Chondrocyte (in vitro differentiated cells): ENCODE data around the gene PTPRK. TPM values are rescaled to one million over a fixed set of nuclear protein-coding genes. Genes with fewer than 3 reads are reported as not detected.
A peak's percentile ranks its signal among the peaks of the same experiment; 100 is the strongest.

ENCODE experiments used
- DNase-seq: peaks from one replicate; pipeline ENCODE4 v3.0.0; 2021; ENCODE audit warnings: mixed read lengths, low spot score
- H3K27ac Mint-ChIP-seq: one replicate; pipeline ENCODE4 v1.8.0; 2021; ENCODE audit warnings: mild to moderate bottlenecking, moderate library complexity, mixed read lengths; ENCODE audit not compliant: unreplicated experiment
- H3K27me3 Mint-ChIP-seq: 2 replicates; pipeline ENCODE4 v1.8.0; 2021; ENCODE audit warnings: low read depth, mixed read lengths
- H3K36me3 Mint-ChIP-seq: 2 replicates; pipeline ENCODE4 v1.8.0; 2021; ENCODE audit warnings: low read depth, mixed read lengths
- H3K4me1 Mint-ChIP-seq: 2 replicates; pipeline ENCODE4 v1.8.0; 2021; ENCODE audit warnings: low read depth, mild to moderate bottlenecking, mixed read lengths
- H3K4me3 Mint-ChIP-seq: one replicate; pipeline ENCODE4 v1.8.0; 2021; ENCODE audit warnings: mild to moderate bottlenecking, moderate library complexity, mixed read lengths; ENCODE audit not compliant: unreplicated experiment
- H3K9me3 Mint-ChIP-seq: 2 replicates; pipeline ENCODE4 v1.8.0; 2021; ENCODE audit warnings: low read depth, mixed read lengths
- CTCF ChIP-seq: fragments of 200-600 bp; sonication (generic); IDR thresholded peaks from 2 replicates; pipeline ENCODE4 v1.5.0; 2021; ENCODE audit warnings: antibody characterized with exemption, mild to moderate bottlenecking, moderate library complexity
- total RNA-seq: library from RNA; stranded (reverse); gene quantifications from 3 replicates; pipeline ENCODE4 v1.2.1, GENCODE V29; 2021

The PTPRK gene
- total RNA-seq, 1 donor from 2014 or later = 63.3 TPM

- Mint-ChIP-seq H3K4me3 (no peak overlapping the region), H3K4me1 (peaks cover 27% of the 10 kb centered on the region), H3K27ac (peak overlapping the region; percentile 27), H3K27me3 (no peaks in the 10 kb centered on the region), H3K36me3 (no peaks in the 10 kb centered on the region), H3K9me3 (peaks cover 3% of the 10 kb centered on the region)
- DNase-seq = no peak
- no peak for TF ChIP-seq CTCF
Measured at GRCh38 chr6:128368213-128368944, 152.0 kb downstream of the PTPRK start.

DNA sequence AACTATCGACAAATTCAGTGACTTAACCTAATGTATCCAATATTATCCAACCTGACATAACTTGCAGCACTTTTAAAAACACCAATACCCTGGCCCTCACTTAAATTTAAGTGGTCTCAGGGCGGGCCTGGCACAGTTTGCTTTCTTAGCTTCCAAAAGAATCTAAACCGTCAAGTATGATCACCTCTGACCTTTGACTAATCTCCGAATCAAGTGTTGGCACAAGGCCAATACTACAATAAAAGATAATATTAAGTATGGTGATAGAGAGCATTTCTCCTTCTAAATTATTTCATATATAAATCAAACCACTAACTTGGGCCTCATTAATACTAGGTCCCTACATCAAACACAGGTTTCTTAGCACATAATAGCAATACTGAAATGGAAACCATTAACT lies 153.0 kb downstream of the PTPRK start:
- H3K27me3 Mint-ChIP-seq = no peaks in the 10 kb centered on the region
- H3K27ac Mint-ChIP-seq = no peak overlapping the region
- peaks cover 29% of the 10 kb centered on the region for H3K4me1 Mint-ChIP-seq
- H3K4me3 Mint-ChIP-seq = no peak overlapping the region
- H3K9me3 Mint-ChIP-seq = peaks cover 3% of the 10 kb centered on the region
- no peak for TF ChIP-seq CTCF
- no peaks in the 10 kb centered on the region for H3K36me3 Mint-ChIP-seq
- no peak for DNase-seq

GRCh38 chr6:128365520-128366160 lies 154.8 kb downstream of the PTPRK start:
- no peaks in the 10 kb centered on the region for H3K36me3 Mint-ChIP-seq
- TF ChIP-seq CTCF = no peak
- H3K27ac Mint-ChIP-seq = no peak overlapping the region
- DNase-seq = no peak
- no peaks in the 10 kb centered on the region for H3K9me3 Mint-ChIP-seq
- no peaks in the 10 kb centered on the region for H3K27me3 Mint-ChIP-seq
- H3K4me1 Mint-ChIP-seq = peaks cover 21% of the 10 kb centered on the region
- no peak overlapping the region for H3K4me3 Mint-ChIP-seq

DNA sequence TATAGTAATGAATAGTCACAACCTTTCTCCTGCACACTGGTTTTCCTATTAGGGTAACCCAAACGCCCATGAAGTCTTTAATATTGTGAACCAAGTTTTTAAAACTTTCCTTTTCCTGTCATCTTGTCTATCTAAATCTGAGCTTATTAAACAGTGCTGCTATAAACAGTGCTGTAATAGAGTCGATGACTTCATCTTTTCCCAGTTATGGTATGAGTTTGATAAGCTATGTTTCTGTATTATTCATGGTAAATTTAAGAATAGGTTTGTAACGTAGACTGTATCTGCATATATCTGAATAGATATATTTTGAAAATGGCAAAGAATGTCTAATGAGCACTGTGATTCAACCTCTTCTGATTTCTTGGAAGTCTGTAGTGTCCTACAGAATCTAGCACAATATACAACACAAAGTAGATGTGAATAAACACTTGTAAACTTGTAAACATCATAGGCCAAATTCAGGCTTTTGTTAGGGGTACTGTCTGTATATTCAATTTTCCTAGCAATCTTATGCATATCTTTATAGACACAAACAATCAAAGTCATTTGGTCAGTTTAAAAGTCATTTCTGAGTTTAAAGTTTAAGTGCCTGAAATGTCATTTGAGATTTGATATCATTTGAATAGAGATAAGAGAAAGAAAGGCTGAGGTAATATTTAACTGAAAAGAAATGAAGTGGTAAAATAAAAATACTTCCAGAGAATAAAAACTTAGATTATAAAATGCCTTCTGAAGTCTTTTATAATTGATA lies 155.5 kb downstream of the PTPRK start:
- no peak overlapping the region for H3K27ac Mint-ChIP-seq
- peaks cover 19% of the 10 kb centered on the region for H3K4me1 Mint-ChIP-seq
- no peak overlapping the region for H3K4me3 Mint-ChIP-seq

More for the DNA sequence above, 155.5 kb downstream of the PTPRK start:
- H3K27me3 Mint-ChIP-seq = no peaks in the 10 kb centered on the region
- DNase-seq = no peak
- no peak for TF ChIP-seq CTCF
- H3K9me3 Mint-ChIP-seq = no peaks in the 10 kb centered on the region
- no peaks in the 10 kb centered on the region for H3K36me3 Mint-ChIP-seq
